Hepatocyte (in vitro differentiated cells): Measurements from ENCODE around the gene SMIM12. TPM values are rescaled to one million over a fixed set of nuclear protein-coding genes. Genes with fewer than 3 reads are reported as not detected.

Source experiments
- DNase-seq: peaks from one replicate; pipeline ENCODE4 v3.0.0-alpha.2; 2016; ENCODE audit warnings: low spot score
- H2AFZ ChIP-seq: fragments of 200-600 bp; sonication (generic); 2 replicates; pipeline ENCODE4 v1.6.0; 2016; ENCODE audit warnings: antibody characterized with exemption, mild to moderate bottlenecking
- H3K27ac ChIP-seq: fragments of 200-600 bp; sonication (generic); 2 replicates; pipeline ENCODE4 v1.5.1; 2016; ENCODE audit warnings: mild to moderate bottlenecking
- H3K27me3 ChIP-seq: fragments of 200-600 bp; sonication (generic); 2 replicates; pipeline ENCODE4 v1.6.1; 2016
- H3K36me3 ChIP-seq: fragments of 200-600 bp; sonication (generic); replicated peaks from 2 replicates; pipeline ENCODE4 v1.5.1; 2016; ENCODE audit warnings: low read depth; ENCODE audit not compliant: insufficient read depth
- H3K4me1 ChIP-seq: fragments of 200-600 bp; sonication (generic); 2 replicates; pipeline ENCODE4 v1.5.1; 2016; ENCODE audit warnings: mild to moderate bottlenecking, moderate library complexity; ENCODE audit not compliant: insufficient read depth
- H3K4me2 ChIP-seq: fragments of 200-600 bp; sonication (generic); 2 replicates; pipeline ENCODE4 v1.6.0; 2016
- H3K4me3 ChIP-seq: fragments of 200-600 bp; sonication (generic); 2 replicates; pipeline ENCODE4 v1.5.1; 2016; ENCODE audit warnings: mild to moderate bottlenecking
- H3K79me2 ChIP-seq: fragments of 200-600 bp; sonication (generic); 2 replicates; pipeline ENCODE4 v1.6.0; 2017; ENCODE audit warnings: mild to moderate bottlenecking
- H3K9me2 ChIP-seq: fragments of 200-600 bp; sonication (generic); replicated peaks from 2 replicates; pipeline ENCODE4 v1.6.0; 2017; ENCODE audit warnings: mild to moderate bottlenecking; ENCODE audit not compliant: insufficient read depth
- H3K9me3 ChIP-seq: fragments of 200-600 bp; sonication (generic); 2 replicates; pipeline ENCODE4 v1.5.1; 2016; ENCODE audit warnings: low read depth, mild to moderate bottlenecking
- H4K20me1 ChIP-seq: fragments of 200-600 bp; sonication (generic); 2 replicates; pipeline ENCODE4 v1.6.0; 2016; ENCODE audit warnings: mild to moderate bottlenecking; ENCODE audit not compliant: insufficient read depth, poor library complexity, severe bottlenecking
- EZH2 ChIP-seq: fragments of 200-600 bp; sonication (generic); IDR thresholded peaks from 2 replicates; pipeline ENCODE4 v1.6.1; 2016; ENCODE audit warnings: antibody characterized with exemption, mild to moderate bottlenecking, borderline replicate concordance
- EZH2phosphoT487 ChIP-seq: fragments of 200-600 bp; sonication (generic); IDR thresholded peaks from one replicate; pipeline ENCODE4 v1.6.1; 2018; ENCODE audit warnings: antibody characterized with exemption, mild to moderate bottlenecking, low read depth, moderate library complexity; ENCODE audit not compliant: unreplicated experiment, severe bottlenecking
- WGBS: methylation state at CpG from one replicate; pipeline ENCODE4 v1.1.6; 2016; ENCODE audit warnings: low lambda C conversion rate; ENCODE audit errors: missing lambda C conversion rate; 5-methylcytosine and 5-hydroxymethylcytosine counted together
- polyA plus RNA-seq: library from polyadenylated mRNA; unstranded; fragments of >200 nt; fragmentation: Nextera tagmentation; extraction: Ambion mirVana; gene quantifications from 2 replicates; pipeline ENCODE4 v1.2.1, GENCODE V29; 2016
- total RNA-seq: library from RNA; depleted of rRNA; stranded (reverse); fragments of >200 nt; gene quantifications from 2 replicates; pipeline ENCODE4 v1.2.3, GENCODE V29; 2014
- TF ChIP-seq, protein P1 (sequence below): fragments of 200-600 bp; sonication (generic); IDR thresholded peaks from 2 replicates; pipeline ENCODE4 v1.5.1; 2016; ENCODE audit warnings: antibody characterized with exemption, mild to moderate bottlenecking; ENCODE audit not compliant: poor library complexity

SMIM12 gene
- total and polyA plus RNA-seq, 2 experiments from 2014 or later: 21.9 to 53.8 TPM

GRCh38 chr1:34827341-34827941 is 32.1 kb downstream of the SMIM12 start:
- Histone ChIP-seq H3K4me1 (peaks cover 15% of the 10 kb centered on the region), H3K27ac (no peak overlapping the region)
- WGBS: 87% methylated on average over 5 of the region's 5 CpGs

DNA sequence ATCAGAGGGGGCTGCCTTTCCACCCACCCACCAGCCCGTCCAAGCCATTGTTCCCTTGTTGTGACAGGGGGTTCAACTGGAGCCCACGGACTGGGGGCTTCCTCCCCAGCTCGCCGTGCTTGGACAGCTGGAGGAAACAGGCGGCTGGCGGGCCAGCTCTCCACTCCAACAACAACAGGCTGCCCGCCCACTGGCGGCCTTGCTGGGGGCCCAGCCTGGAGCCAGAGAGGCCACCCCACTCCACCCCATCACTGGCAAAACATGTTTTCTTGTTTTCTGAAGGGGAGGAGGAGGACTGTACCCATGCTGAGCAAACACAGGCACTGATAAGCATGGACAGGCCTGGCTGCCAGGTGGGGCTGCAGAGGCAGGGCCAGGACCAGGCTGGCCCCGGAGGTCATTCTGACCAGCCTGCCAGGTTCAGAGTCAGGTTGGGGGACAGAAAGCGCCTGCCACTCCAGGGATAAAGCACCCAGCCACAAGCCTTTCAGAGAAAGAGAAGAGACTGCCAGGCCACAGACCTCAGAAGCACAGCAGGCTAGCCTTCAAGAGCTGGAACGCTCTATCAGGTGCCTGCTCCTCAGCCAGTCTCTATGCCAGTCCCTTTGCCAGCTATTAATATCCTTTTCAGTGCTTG is 34.0 kb downstream of the SMIM12 start:
- Histone ChIP-seq H3K27ac (peak overlapping the region; percentile 81), H3K9me2 (no peaks in the 10 kb centered on the region), H3K36me3 (no peaks in the 10 kb centered on the region), H3K4me3 (no peak overlapping the region), H3K9me3 (no peaks in the 10 kb centered on the region), H3K79me2 (no peaks in the 10 kb centered on the region), H4K20me1 (no peaks in the 10 kb centered on the region), H3K4me2 (peak overlapping the region; percentile 66), H3K4me1 (peaks cover 15% of the 10 kb centered on the region), H2AFZ (peak overlapping the region; percentile 20), H3K27me3 (no peaks in the 10 kb centered on the region)
- 47% methylated on average over 11 of the region's 11 CpGs for WGBS
- peak; percentile 54 for DNase-seq
- TF ChIP-seq, protein P1, sequence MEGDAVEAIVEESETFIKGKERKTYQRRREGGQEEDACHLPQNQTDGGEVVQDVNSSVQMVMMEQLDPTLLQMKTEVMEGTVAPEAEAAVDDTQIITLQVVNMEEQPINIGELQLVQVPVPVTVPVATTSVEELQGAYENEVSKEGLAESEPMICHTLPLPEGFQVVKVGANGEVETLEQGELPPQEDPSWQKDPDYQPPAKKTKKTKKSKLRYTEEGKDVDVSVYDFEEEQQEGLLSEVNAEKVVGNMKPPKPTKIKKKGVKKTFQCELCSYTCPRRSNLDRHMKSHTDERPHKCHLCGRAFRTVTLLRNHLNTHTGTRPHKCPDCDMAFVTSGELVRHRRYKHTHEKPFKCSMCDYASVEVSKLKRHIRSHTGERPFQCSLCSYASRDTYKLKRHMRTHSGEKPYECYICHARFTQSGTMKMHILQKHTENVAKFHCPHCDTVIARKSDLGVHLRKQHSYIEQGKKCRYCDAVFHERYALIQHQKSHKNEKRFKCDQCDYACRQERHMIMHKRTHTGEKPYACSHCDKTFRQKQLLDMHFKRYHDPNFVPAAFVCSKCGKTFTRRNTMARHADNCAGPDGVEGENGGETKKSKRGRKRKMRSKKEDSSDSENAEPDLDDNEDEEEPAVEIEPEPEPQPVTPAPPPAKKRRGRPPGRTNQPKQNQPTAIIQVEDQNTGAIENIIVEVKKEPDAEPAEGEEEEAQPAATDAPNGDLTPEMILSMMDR: no peak
- TF ChIP-seq EZH2phosphoT487: no peak
- TF ChIP-seq EZH2: no peak

More at GRCh38 chr1:34827341-34827941, 32.1 kb downstream of the SMIM12 start:
- DNase-seq: no peak
- TF ChIP-seq, protein P1: no peak
- no peak for TF ChIP-seq EZH2
- no peak for TF ChIP-seq EZH2phosphoT487
- Histone ChIP-seq H3K4me2 (no peak overlapping the region), H3K4me3 (no peak overlapping the region), H3K9me3 (no peaks in the 10 kb centered on the region), H3K9me2 (no peaks in the 10 kb centered on the region), H4K20me1 (no peaks in the 10 kb centered on the region), H3K79me2 (no peaks in the 10 kb centered on the region), H3K27me3 (no peaks in the 10 kb centered on the region), H3K36me3 (no peaks in the 10 kb centered on the region), H2AFZ (no peak overlapping the region)

DNA sequence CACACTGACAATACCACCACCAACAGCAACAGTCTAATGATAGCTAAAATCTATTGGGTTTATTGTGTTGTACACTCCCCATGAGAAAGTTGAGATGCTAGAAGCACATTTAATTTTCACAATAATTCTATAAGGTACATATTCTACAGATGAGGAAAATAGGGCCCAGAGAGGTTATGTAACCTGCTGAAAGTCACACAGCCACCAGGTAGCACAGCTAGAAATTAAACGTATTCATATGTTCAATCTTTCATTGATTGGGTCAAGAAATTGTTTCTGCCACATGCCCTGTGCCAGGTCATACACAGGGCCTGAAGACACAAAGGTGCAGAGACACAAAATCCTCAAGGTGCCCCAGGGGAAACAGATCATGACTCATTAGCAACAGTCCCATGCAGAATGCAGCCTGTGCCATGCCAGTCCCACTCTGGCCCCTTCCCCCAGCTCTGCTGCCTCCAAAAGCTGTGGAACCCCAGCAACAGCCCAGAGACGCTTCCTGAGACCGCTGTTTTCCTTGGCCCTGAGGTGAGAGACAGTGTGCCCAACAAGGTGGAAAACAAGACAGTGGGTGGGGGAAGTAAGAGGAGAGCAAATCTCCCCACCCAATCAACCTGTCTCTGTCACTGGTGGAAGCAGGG is 34.6 kb downstream of the SMIM12 start:
- no peaks in the 10 kb centered on the region for H4K20me1 ChIP-seq
- H3K4me1 ChIP-seq: peaks cover 15% of the 10 kb centered on the region

More for the DNA sequence above, 34.6 kb downstream of the SMIM12 start:
- Histone ChIP-seq H3K4me2 (peak overlapping the region; percentile 66), H3K27me3 (no peaks in the 10 kb centered on the region), H2AFZ (peak overlapping the region; percentile 20), H3K79me2 (no peaks in the 10 kb centered on the region), H3K27ac (peak overlapping the region; percentile 81), H3K9me2 (no peaks in the 10 kb centered on the region), H3K4me3 (no peak overlapping the region), H3K36me3 (no peaks in the 10 kb centered on the region), H3K9me3 (no peaks in the 10 kb centered on the region)
- WGBS: 84% methylated on average over 3 of the region's 3 CpGs
- TF ChIP-seq, protein P1: no peak
- no peak for TF ChIP-seq EZH2
- DNase-seq: no peak
